Osteocyte (in vitro differentiated cells): ENCODE results near the gene SORL1. TPM values are rescaled to one million over a fixed set of nuclear protein-coding genes. Genes with fewer than 3 reads are reported as not detected.
"Not testable (repeated sequence)": the region's sequence is repeated elsewhere in the genome, so short reads cannot be mapped to it uniquely, and the experiment has no call there.

ENCODE experiments used
- DNase-seq: peaks from one replicate; pipeline ENCODE4 v3.0.0; 2021; ENCODE audit warnings: mixed read lengths; ENCODE audit not compliant: unreplicated experiment; ENCODE audit errors: extremely low spot score
- H3K27ac Mint-ChIP-seq: one replicate; pipeline ENCODE4 v1.8.0; 2021; ENCODE audit warnings: mild to moderate bottlenecking, mixed read lengths; ENCODE audit not compliant: unreplicated experiment
- H3K27me3 Mint-ChIP-seq: one replicate; pipeline ENCODE4 v1.8.0; 2021; ENCODE audit warnings: mixed read lengths; ENCODE audit not compliant: unreplicated experiment
- H3K36me3 Mint-ChIP-seq: one replicate; pipeline ENCODE4 v1.8.0; 2021; ENCODE audit warnings: mixed read lengths; ENCODE audit not compliant: unreplicated experiment
- H3K4me1 Mint-ChIP-seq: one replicate; pipeline ENCODE4 v1.8.0; 2021; ENCODE audit warnings: mixed read lengths; ENCODE audit not compliant: unreplicated experiment
- H3K4me3 Mint-ChIP-seq: one replicate; pipeline ENCODE4 v1.8.0; 2021; ENCODE audit warnings: mild to moderate bottlenecking, moderate library complexity, mixed read lengths; ENCODE audit not compliant: unreplicated experiment
- H3K9me3 Mint-ChIP-seq: one replicate; pipeline ENCODE4 v1.8.0; 2021; ENCODE audit warnings: mixed read lengths; ENCODE audit not compliant: unreplicated experiment
- total RNA-seq: library from RNA; stranded (reverse); gene quantifications from 2 replicates; pipeline ENCODE4 v1.2.1, GENCODE V29; 2021
- TF ChIP-seq, protein P1 (sequence below): fragments of 200-600 bp; sonication (generic); IDR thresholded peaks from 2 replicates; pipeline ENCODE4 v1.5.0; 2021; ENCODE audit warnings: antibody characterized with exemption, mild to moderate bottlenecking, moderate library complexity

The SORL1 gene
- total RNA-seq, 1 donor from 2014 or later = 3.1 TPM

GRCh38 chr11:121564948-121565684, 113.0 kb downstream of the SORL1 start:
- DNase-seq = no peak
- peaks cover 15% of the 10 kb centered on the region for H3K27me3 Mint-ChIP-seq
- H3K4me1 Mint-ChIP-seq = peaks cover 4% of the 10 kb centered on the region
- no peaks in the 10 kb centered on the region for H3K36me3 Mint-ChIP-seq
- H3K4me3 Mint-ChIP-seq = no peak overlapping the region
- H3K27ac Mint-ChIP-seq = no peak overlapping the region
- TF ChIP-seq, protein P1, sequence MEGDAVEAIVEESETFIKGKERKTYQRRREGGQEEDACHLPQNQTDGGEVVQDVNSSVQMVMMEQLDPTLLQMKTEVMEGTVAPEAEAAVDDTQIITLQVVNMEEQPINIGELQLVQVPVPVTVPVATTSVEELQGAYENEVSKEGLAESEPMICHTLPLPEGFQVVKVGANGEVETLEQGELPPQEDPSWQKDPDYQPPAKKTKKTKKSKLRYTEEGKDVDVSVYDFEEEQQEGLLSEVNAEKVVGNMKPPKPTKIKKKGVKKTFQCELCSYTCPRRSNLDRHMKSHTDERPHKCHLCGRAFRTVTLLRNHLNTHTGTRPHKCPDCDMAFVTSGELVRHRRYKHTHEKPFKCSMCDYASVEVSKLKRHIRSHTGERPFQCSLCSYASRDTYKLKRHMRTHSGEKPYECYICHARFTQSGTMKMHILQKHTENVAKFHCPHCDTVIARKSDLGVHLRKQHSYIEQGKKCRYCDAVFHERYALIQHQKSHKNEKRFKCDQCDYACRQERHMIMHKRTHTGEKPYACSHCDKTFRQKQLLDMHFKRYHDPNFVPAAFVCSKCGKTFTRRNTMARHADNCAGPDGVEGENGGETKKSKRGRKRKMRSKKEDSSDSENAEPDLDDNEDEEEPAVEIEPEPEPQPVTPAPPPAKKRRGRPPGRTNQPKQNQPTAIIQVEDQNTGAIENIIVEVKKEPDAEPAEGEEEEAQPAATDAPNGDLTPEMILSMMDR = no peak
- H3K9me3 Mint-ChIP-seq = no peaks in the 10 kb centered on the region

DNA sequence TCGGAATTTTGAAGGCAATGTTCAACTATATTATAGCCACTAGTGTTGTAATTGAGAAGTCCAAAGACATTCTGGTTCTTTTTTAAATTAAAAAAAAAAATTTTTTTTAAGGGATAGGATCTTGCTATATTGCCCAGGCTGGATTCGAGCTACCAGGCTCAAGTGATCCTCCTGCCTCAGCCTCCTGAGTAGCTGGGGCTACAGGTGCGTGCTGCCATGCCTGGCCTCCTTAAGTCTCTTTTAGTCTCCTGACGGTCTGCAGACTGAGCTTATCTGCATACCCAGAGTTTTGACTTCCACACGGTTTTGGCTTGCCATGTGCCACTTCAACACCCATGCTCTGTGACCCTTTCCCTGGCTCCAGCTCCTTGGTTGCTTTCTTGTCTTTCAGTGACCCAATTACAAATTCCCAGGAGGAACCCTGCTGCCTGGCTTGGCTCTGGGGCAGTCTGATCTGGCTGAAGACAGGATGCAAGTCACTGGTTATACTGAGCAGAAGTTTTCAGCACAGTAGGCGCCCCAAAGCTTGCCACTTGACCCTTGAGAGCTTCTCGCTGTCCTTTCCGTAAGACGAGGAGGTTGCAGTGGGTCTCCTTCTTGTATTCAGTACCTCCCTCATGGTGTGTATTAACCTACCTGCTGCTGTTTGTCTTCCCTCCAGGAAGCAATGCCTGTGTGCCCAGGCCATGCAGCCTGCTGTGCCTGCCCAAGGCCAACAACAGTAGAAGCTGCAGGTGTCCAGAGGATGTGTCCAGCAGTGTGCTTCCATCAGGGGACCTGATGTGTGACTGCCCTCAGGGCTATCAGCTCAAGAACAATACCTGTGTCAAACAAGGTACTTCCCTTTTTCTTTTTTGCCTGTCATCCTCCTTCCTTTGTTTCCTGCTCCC, 114.4 kb downstream of the SORL1 start:
- Mint-ChIP-seq H3K27me3 (peaks cover 12% of the 10 kb centered on the region), H3K4me1 (peaks cover 4% of the 10 kb centered on the region), H3K27ac (no peak overlapping the region), H3K4me3 (no peak overlapping the region), H3K36me3 (no peaks in the 10 kb centered on the region), H3K9me3 (no peaks in the 10 kb centered on the region)
- no peak for DNase-seq
- TF ChIP-seq, protein P1 = no peak

GRCh38 chr11:121567995-121568394, 115.9 kb downstream of the SORL1 start:
- TF ChIP-seq, protein P1 = no peak
- Mint-ChIP-seq H3K36me3 (no peaks in the 10 kb centered on the region), H3K27me3 (peaks cover 18% of the 10 kb centered on the region), H3K9me3 (no peaks in the 10 kb centered on the region), H3K4me1 (peaks cover 4% of the 10 kb centered on the region), H3K4me3 (no peak overlapping the region), H3K27ac (no peak overlapping the region)
- no peak for DNase-seq

DNA sequence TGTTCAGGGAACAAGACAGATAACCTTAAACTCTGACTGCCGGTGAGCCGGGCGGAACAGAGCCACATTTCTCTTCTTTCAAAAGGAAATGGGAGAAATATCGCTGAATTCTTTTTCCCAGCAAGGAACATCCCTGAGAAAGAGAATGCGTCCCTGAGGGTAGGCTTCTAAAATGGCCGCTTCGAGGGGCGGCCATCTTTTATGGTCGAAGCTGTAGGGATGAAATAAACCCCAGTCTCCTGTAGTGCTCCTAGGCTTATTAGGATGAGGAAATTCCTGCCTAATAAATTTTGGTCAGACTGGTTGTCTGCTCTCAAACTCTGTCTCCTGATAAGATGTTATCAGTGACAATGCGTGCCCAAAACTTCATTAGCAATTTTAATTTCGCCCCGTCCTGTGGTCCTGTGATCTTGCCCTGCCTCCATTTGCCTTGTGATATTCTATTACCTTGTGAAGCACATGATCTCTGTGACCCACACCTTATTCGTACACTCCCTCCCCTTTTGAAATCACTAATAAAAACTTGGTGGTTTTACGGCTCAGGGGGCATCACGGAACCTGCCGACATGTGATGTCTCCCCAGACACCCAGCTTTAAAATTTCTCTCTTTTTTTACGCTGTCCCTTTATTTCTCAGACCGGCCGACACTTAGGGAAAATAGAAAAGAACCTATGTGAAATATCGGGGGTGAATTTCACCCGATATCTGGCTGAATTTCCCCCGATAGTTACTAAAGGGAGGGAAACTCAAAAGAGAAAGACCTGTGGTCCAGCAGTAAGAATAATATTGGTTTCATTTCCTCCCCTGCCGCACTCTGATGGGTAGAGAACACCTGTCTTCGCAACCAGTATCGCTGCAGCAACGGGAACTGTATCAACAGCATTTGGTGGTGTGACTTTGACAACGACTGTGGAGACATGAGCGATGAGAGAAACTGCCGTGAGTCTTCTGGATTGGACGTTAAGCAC, 117.5 kb downstream of the SORL1 start:
- not testable (repeated sequence) for H3K4me3 Mint-ChIP-seq, H3K36me3 Mint-ChIP-seq, H3K4me1 Mint-ChIP-seq, H3K27ac Mint-ChIP-seq, DNase-seq, H3K9me3 Mint-ChIP-seq
- peaks cover 25% of the 10 kb centered on the region for H3K27me3 Mint-ChIP-seq

- no peak overlapping the region for H3K4me3 Mint-ChIP-seq
- H3K36me3 Mint-ChIP-seq = no peaks in the 10 kb centered on the region
- H3K27me3 Mint-ChIP-seq = peaks cover 33% of the 10 kb centered on the region
- no peaks in the 10 kb centered on the region for H3K9me3 Mint-ChIP-seq
- TF ChIP-seq, protein P1 = no peak
- no peak overlapping the region for H3K27ac Mint-ChIP-seq
- peaks cover 4% of the 10 kb centered on the region for H3K4me1 Mint-ChIP-seq
- no peak for DNase-seq
These were observed 118.3 kb downstream of the SORL1 start for GRCh38 chr11:121570453-121570852.
